Naive thymus-derived CD8-positive, alpha-beta T cell (primary cell): ENCODE measurements around the gene GORAB. TPM values are rescaled to one million over a fixed set of nuclear protein-coding genes. Genes with fewer than 3 reads are reported as not detected.
A peak's percentile ranks its signal among the peaks of the same experiment; 100 is the strongest.

Source experiments
- ATAC-seq, 2 donors: fragments of 150-1000 bp; cut with Tn5 transposase in 1 of 2; sonication (Bioruptor Pico), chemical (Tn5 transposase) in 1 of 2; 1 replicate in 1 of 2; 2 replicates in 1 of 2; pipeline ENCODE4 v1.10.0; 2021; ENCODE audit warnings: mild to moderate bottlenecking in 2 of 2, moderate library complexity in 2 of 2
- POLR2A ChIA-PET: fragments of 350-600 bp; sonication (Branson Sonifier 250); formaldehyde crosslinking; loops from one replicate; lab custom pipeline; 2021; ENCODE audit warnings: antibody characterized with exemption; lab: Charles Lee
- DNase-seq, 10 donors: peaks; one replicate each; pipeline versions ENCODE4 v3.0.0 to v3.0.0-alpha.2; 2020 to 2022
- H3K27ac Mint-ChIP-seq, 10 donors: one replicate each; pipeline ENCODE4 v1.8.0; 2020 to 2022; ENCODE audit warnings: mild to moderate bottlenecking in 10 of 10, mixed read lengths in 10 of 10, moderate library complexity in 4 of 10, inconsistent platforms in 1 of 10
- H3K27me3 Mint-ChIP-seq, 5 donors: one replicate each; pipeline ENCODE4 v1.8.0; 2021 to 2022; ENCODE audit warnings: mixed read lengths in 5 of 5
- H3K36me3 Mint-ChIP-seq, 3 donors: one replicate each; pipeline ENCODE4 v1.8.0; 2020 to 2022; ENCODE audit warnings: mixed read lengths in 3 of 3, mild to moderate bottlenecking in 2 of 3, inconsistent platforms in 1 of 3
- H3K4me1 Mint-ChIP-seq, 4 donors: one replicate each; pipeline ENCODE4 v1.8.0; 2021 to 2022; ENCODE audit warnings: mixed read lengths in 4 of 4
- H3K4me3 Mint-ChIP-seq, 10 donors: one replicate each; pipeline ENCODE4 v1.8.0; 2020 to 2022; ENCODE audit warnings: mild to moderate bottlenecking in 10 of 10, mixed read lengths in 10 of 10, moderate library complexity in 6 of 10, inconsistent platforms in 1 of 10
- H3K9me3 Mint-ChIP-seq, 9 donors: one replicate each; pipeline ENCODE4 v1.8.0; 2020 to 2022; ENCODE audit warnings: mixed read lengths in 9 of 9, mild to moderate bottlenecking in 3 of 9, inconsistent platforms in 1 of 9, moderate library complexity in 1 of 9
- polyA plus RNA-seq, 3 donors: library from polyadenylated mRNA; unstranded; fragments of 300-500 nt; fragmentation: Illumina TruSeq; gene quantifications; one replicate each; pipeline ENCODE4 v1.2.3, GENCODE V29; 2021
- total RNA-seq, 8 experiments: library from RNA in 2 of 8; stranded (reverse) in 2 of 8; gene quantifications; one replicate each; pipeline ENCODE4 v1.2.3 and lab custom pipeline; 2021 to 2026

Gene GORAB
- total and polyA plus RNA-seq, 5 experiments from 2014 or later, result 1.9 to 31.3 (median 5.2) TPM

- H3K4me3 Mint-ChIP-seq, result no peak overlapping the region
- no peak overlapping the region for H3K27ac Mint-ChIP-seq
- H3K9me3 Mint-ChIP-seq, result peaks cover 0 to 9% (median 0%) of the 10 kb centered on the region in 9 donors
- H3K4me1 Mint-ChIP-seq, result no peaks in the 10 kb centered on the region
- no peaks in the 10 kb centered on the region for H3K36me3 Mint-ChIP-seq
- POLR2A ChIA-PET, result no interaction called here
- DNase-seq, result no peak
- peaks cover 12 to 41% (median 20%) of the 10 kb centered on the region in 5 donors for H3K27me3 Mint-ChIP-seq
- ATAC-seq, result no peak
Observed at GRCh38 chr1:170580636-170581440, 48.9 kb downstream of the GORAB start.

GRCh38 chr1:170583186-170583585, 51.2 kb downstream of the GORAB start:
- ATAC-seq (no peak), DNase-seq (no peak)
- POLR2A ChIA-PET, result no interaction called here
- no peaks in the 10 kb centered on the region for H3K36me3 Mint-ChIP-seq
- H3K4me3 Mint-ChIP-seq, result no peak overlapping the region
- peaks cover 0 to 7% (median 1%) of the 10 kb centered on the region in 4 donors for H3K4me1 Mint-ChIP-seq
- H3K27ac Mint-ChIP-seq, result no peak overlapping the region
- H3K27me3 Mint-ChIP-seq, result peaks cover 12 to 52% (median 24%) of the 10 kb centered on the region in 5 donors
- peaks cover 0 to 3% (median 0%) of the 10 kb centered on the region in 9 donors for H3K9me3 Mint-ChIP-seq

GRCh38 chr1:170586321-170587252, 54.6 kb downstream of the GORAB start:
- Mint-ChIP-seq H3K27me3 (peaks cover 19 to 45% (median 30%) of the 10 kb centered on the region in 5 donors), H3K4me3 (peak overlapping the region in 3 of 10 donors; percentile 11 to 41 (median 22)), H3K9me3 (no peaks in the 10 kb centered on the region), H3K27ac (no peak overlapping the region), H3K36me3 (no peaks in the 10 kb centered on the region), H3K4me1 (peaks cover 0 to 7% (median 2%) of the 10 kb centered on the region in 4 donors)
- POLR2A ChIA-PET, result no interaction called here
- no peak for ATAC-seq
- no peak for DNase-seq

GRCh38 chr1:170587253-170587593, 55.3 kb downstream of the GORAB start:
- peak overlapping the region in 3 of 10 donors; percentile 11 to 41 (median 22) for H3K4me3 Mint-ChIP-seq
- no peaks in the 10 kb centered on the region for H3K36me3 Mint-ChIP-seq
- DNase-seq, result no peak
- no peak for ATAC-seq
- no peaks in the 10 kb centered on the region for H3K9me3 Mint-ChIP-seq
- POLR2A ChIA-PET, result no interaction called here
- peaks cover 20 to 48% (median 30%) of the 10 kb centered on the region in 5 donors for H3K27me3 Mint-ChIP-seq
- H3K4me1 Mint-ChIP-seq, result peaks cover 0 to 7% (median 2%) of the 10 kb centered on the region in 4 donors
- H3K27ac Mint-ChIP-seq, result no peak overlapping the region

- Mint-ChIP-seq H3K27me3 (peaks cover 21 to 50% (median 23%) of the 10 kb centered on the region in 5 donors), H3K27ac (no peak overlapping the region), H3K9me3 (peaks cover 0 to 15% (median 4%) of the 10 kb centered on the region in 9 donors), H3K36me3 (peaks cover 0 to 5% (median 0%) of the 10 kb centered on the region in 3 donors), H3K4me1 (peaks cover 0 to 7% (median 2%) of the 10 kb centered on the region in 4 donors), H3K4me3 (no peak overlapping the region)
- no peak for ATAC-seq
- POLR2A ChIA-PET, result no interaction called here
- no peak for DNase-seq
Observed at GRCh38 chr1:170590921-170591705, 59.1 kb downstream of the GORAB start.

- ATAC-seq, result no peak
- Mint-ChIP-seq H3K4me1 (peaks cover 0 to 2% (median 0%) of the 10 kb centered on the region in 4 donors), H3K27me3 (peaks cover 16 to 40% (median 22%) of the 10 kb centered on the region in 5 donors), H3K9me3 (peaks cover 2 to 26% (median 12%) of the 10 kb centered on the region in 9 donors), H3K36me3 (peaks cover 0 to 17% (median 0%) of the 10 kb centered on the region in 3 donors), H3K4me3 (no peak overlapping the region), H3K27ac (no peak overlapping the region)
- POLR2A ChIA-PET, result no interaction called here
- no peak for DNase-seq
Observed at GRCh38 chr1:170592591-170593111, 60.7 kb downstream of the GORAB start.

- H3K27me3 Mint-ChIP-seq, result peaks cover 16 to 40% (median 22%) of the 10 kb centered on the region in 5 donors
- POLR2A ChIA-PET, result no interaction called here
- H3K4me1 Mint-ChIP-seq, result peaks cover 0 to 2% (median 0%) of the 10 kb centered on the region in 4 donors
- ATAC-seq (no peak), DNase-seq (no peak)
- H3K36me3 Mint-ChIP-seq, result peaks cover 0 to 22% (median 0%) of the 10 kb centered on the region in 3 donors
- peaks cover 5 to 34% (median 18%) of the 10 kb centered on the region in 9 donors for H3K9me3 Mint-ChIP-seq
- no peak overlapping the region for H3K4me3 Mint-ChIP-seq
- H3K27ac Mint-ChIP-seq, result no peak overlapping the region
Observed at GRCh38 chr1:170593173-170594011, 61.4 kb downstream of the GORAB start.

GRCh38 chr1:170594066-170594626, 62.2 kb downstream of the GORAB start:
- Mint-ChIP-seq H3K4me3 (no peak overlapping the region), H3K4me1 (peaks cover 0 to 2% (median 0%) of the 10 kb centered on the region in 4 donors), H3K9me3 (peaks cover 6 to 36% (median 18%) of the 10 kb centered on the region in 9 donors), H3K27ac (no peak overlapping the region), H3K27me3 (peaks cover 10 to 39% (median 20%) of the 10 kb centered on the region in 5 donors), H3K36me3 (peaks cover 0 to 24% (median 0%) of the 10 kb centered on the region in 3 donors)
- POLR2A ChIA-PET, result no interaction called here
- ATAC-seq, result no peak
- DNase-seq, result no peak

- H3K4me1 Mint-ChIP-seq, result no peaks in the 10 kb centered on the region
- H3K4me3 Mint-ChIP-seq, result no peak overlapping the region
- H3K27ac Mint-ChIP-seq, result no peak overlapping the region
- ATAC-seq (no peak), DNase-seq (no peak)
- POLR2A ChIA-PET, result no interaction called here
- H3K9me3 Mint-ChIP-seq, result peaks cover 10 to 47% (median 23%) of the 10 kb centered on the region in 9 donors
- H3K27me3 Mint-ChIP-seq, result peaks cover 9 to 28% (median 9%) of the 10 kb centered on the region in 5 donors
- peaks cover 0 to 24% (median 0%) of the 10 kb centered on the region in 3 donors for H3K36me3 Mint-ChIP-seq
Observed at GRCh38 chr1:170596701-170597100, 64.7 kb downstream of the GORAB start.

GRCh38 chr1:170598618-170599017, 66.7 kb downstream of the GORAB start:
- peaks cover 17 to 61% (median 35%) of the 10 kb centered on the region in 9 donors for H3K9me3 Mint-ChIP-seq
- H3K4me1 Mint-ChIP-seq, result no peaks in the 10 kb centered on the region
- POLR2A ChIA-PET, result no interaction called here
- ATAC-seq, result no peak
- peaks cover 0 to 34% (median 0%) of the 10 kb centered on the region in 3 donors for H3K36me3 Mint-ChIP-seq
- H3K27ac Mint-ChIP-seq, result no peak overlapping the region
- DNase-seq, result no peak
- peaks cover 3 to 15% (median 9%) of the 10 kb centered on the region in 5 donors for H3K27me3 Mint-ChIP-seq
- no peak overlapping the region for H3K4me3 Mint-ChIP-seq

GRCh38 chr1:170599033-170599432, 67.1 kb downstream of the GORAB start:
- Mint-ChIP-seq H3K4me1 (no peaks in the 10 kb centered on the region), H3K27me3 (peaks cover 3 to 14% (median 9%) of the 10 kb centered on the region in 5 donors), H3K36me3 (peaks cover 0 to 34% (median 0%) of the 10 kb centered on the region in 3 donors), H3K4me3 (no peak overlapping the region), H3K27ac (no peak overlapping the region), H3K9me3 (peaks cover 17 to 60% (median 35%) of the 10 kb centered on the region in 9 donors)
- POLR2A ChIA-PET, result no interaction called here
- ATAC-seq, result no peak
- DNase-seq, result no peak
